Skeletal muscle tissue (tissue), 4 donors: Measurements from ENCODE around the gene EXT2. TPM values are rescaled to one million over a fixed set of nuclear protein-coding genes. Genes with fewer than 3 reads are reported as not detected.
A peak's percentile ranks its signal among the peaks of the same experiment; 100 is the strongest.

Source experiments
- H3K27ac ChIP-seq: one replicate; pipeline ENCODE4 v1.7.0; 2013; ENCODE audit warnings: mild to moderate bottlenecking, low read depth, low read length, inconsistent platforms
- H3K27me3 ChIP-seq, 3 donors: one replicate each; pipeline ENCODE4 v1.7.0; 2013; ENCODE audit warnings: low read length in 3 of 3; ENCODE audit not compliant: control insufficient read depth in 3 of 3, insufficient read depth in 3 of 3
- H3K36me3 ChIP-seq, 3 donors: one replicate each; pipeline ENCODE4 v1.7.0; 2013; ENCODE audit warnings: low read length in 3 of 3; ENCODE audit not compliant: control insufficient read depth in 3 of 3, insufficient read depth in 3 of 3
- H3K4me1 ChIP-seq, 3 donors: one replicate each; pipeline ENCODE4 v1.7.0; 2013; ENCODE audit warnings: low read length in 3 of 3, mild to moderate bottlenecking in 3 of 3; ENCODE audit not compliant: control insufficient read depth in 3 of 3, insufficient read depth in 3 of 3
- H3K4me3 ChIP-seq, 3 donors: one replicate each; pipeline ENCODE4 v1.7.0; 2013; ENCODE audit warnings: low read length in 3 of 3
- H3K9ac ChIP-seq, 3 donors: one replicate each; pipeline ENCODE4 v1.7.0; 2013; ENCODE audit warnings: low read length in 3 of 3, mild to moderate bottlenecking in 3 of 3, moderate library complexity in 2 of 3, low read depth in 1 of 3
- H3K9me3 ChIP-seq, 3 donors: one replicate each; pipeline ENCODE4 v1.7.0; 2013; ENCODE audit warnings: low read length in 3 of 3; ENCODE audit not compliant: control insufficient read depth in 3 of 3
- total RNA-seq: library from RNA; depleted of rRNA; stranded (reverse); fragments of >200 nt; gene quantifications from one replicate; pipeline ENCODE4 v1.2.3, GENCODE V29; 2014
- donor health status: Osteomylitis.

EXT2 gene
- total RNA-seq, 1 donor from 2014 or later = 106 TPM

DNA sequence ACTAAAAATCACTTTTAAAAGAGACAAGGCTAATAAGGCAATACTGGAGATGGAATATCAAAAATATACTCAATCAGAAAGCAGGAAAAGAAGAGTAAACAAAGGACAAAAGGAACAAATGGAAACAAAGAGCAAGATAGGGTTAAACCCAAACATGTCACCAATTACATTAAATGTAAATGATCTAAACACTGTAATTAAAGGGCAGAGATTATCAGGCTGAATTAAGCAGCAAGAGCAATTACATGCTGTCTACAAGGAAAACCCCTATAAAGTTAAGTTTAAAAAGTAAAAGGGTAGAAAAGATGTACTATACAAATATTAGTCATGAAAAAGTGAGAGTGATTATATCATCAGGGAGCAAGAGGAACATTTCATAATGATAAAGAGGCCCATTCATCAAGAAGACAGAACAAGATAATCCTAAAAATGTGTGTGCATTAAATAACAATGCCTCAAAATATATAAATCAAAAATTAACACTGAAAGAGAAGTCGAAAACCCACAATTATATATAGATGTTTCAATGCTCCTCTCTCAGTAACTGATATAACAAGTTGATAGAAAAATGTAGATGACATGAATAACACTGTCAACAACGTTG is 157.6 kb downstream of the EXT2 start:
- H3K27me3 ChIP-seq = no peaks in the 10 kb centered on the region
- peaks cover 0 to 13% (median 0%) of the 10 kb centered on the region in 3 donors for H3K9me3 ChIP-seq
- no peak overlapping the region for H3K4me3 ChIP-seq

DNA sequence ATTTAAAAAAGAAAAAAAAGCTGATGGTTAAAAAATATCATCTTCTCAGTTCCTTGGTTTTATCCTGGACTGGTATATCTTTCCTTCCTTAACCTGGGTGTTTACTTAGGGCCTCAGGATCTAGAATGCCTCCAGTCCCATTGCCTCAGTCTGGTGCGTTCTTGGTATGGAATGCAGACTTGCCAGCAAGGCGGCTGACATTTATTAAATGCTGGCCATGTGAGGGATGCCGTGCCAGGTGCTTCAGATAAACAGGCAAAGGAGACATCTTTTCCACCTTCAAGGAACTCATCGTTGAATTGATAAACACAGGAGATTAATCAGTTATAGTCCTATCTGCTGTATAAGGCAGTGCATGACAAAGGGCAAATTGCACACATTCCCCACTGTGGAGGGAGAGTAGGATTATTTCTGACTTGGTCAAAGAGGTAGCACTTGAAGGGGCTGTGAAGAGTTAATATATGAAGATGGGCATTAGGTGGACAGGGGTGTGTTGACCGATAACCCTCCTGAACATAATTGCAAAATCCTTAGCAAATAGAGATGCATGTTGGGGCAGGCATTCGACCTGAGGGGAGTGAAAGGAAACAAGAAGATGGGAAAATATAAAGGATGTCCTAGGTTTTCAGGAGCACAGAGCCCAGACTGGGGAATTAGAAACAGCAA is 160.1 kb downstream of the EXT2 start:
- H3K36me3 ChIP-seq = no peaks in the 10 kb centered on the region
- H3K27me3 ChIP-seq = no peaks in the 10 kb centered on the region
- H3K4me1 ChIP-seq = peaks cover 10 to 23% (median 18%) of the 10 kb centered on the region in 3 donors
- no peak overlapping the region for H3K27ac ChIP-seq
- no peak overlapping the region for H3K9ac ChIP-seq
- peaks cover 0 to 13% (median 0%) of the 10 kb centered on the region in 3 donors for H3K9me3 ChIP-seq
- no peak overlapping the region for H3K4me3 ChIP-seq

More for the DNA sequence above, 157.6 kb downstream of the EXT2 start:
- H3K4me1 ChIP-seq = peaks cover 5 to 6% (median 6%) of the 10 kb centered on the region in 3 donors
- no peak overlapping the region for H3K27ac ChIP-seq
- H3K36me3 ChIP-seq = peaks cover 0 to 2% (median 0%) of the 10 kb centered on the region in 3 donors
- no peak overlapping the region for H3K9ac ChIP-seq

GRCh38 chr11:44256673-44257291 is 161.3 kb downstream of the EXT2 start:
- Histone ChIP-seq H3K36me3 (no peaks in the 10 kb centered on the region), H3K4me1 (peaks cover 10 to 30% (median 18%) of the 10 kb centered on the region in 3 donors), H3K9me3 (peaks cover 0 to 12% (median 0%) of the 10 kb centered on the region in 3 donors), H3K27ac (no peak overlapping the region), H3K27me3 (no peaks in the 10 kb centered on the region), H3K4me3 (no peak overlapping the region), H3K9ac (no peak overlapping the region)

DNA sequence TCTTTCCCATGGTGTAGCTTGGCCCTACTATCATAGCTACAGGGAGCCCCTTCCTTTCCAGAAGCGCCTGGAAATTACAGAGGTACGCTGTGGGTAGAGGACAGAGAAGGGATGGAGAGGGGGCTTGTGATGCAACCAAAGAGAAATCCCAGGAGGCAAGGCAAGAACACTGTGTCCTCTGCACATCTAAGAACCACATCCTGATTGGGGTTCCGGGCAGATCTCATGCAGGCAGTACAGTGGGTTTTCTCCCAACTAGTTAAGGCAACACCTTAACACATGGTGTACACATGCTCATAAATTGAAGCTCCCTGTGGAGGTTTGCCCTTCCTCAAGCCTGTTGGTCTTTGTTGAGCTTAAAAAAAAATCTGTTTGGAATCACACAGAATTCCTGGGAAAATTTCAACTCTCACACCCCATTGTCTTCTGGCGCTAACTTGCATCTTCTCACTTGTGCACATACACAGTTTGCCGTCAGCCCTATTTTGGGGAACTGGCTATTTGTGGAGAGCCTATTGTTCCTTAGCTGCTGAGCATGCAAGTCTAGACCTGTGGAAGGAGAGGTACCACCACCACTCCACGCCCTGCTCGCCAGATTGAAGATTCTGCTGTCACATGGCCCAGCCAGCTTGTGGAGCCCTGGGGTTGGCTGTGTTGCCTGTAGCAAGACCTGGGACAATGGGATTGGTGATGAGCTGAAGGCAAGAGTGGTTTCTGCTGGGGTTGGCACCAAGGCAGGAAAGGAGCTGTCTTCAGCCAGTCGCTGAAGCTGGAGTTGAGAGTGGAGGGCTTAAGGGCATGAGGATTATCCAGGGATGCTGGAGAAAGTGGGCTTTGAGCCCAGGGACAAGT is 162.1 kb downstream of the EXT2 start:
- Histone ChIP-seq H3K4me3 (no peak overlapping the region), H3K27ac (no peak overlapping the region), H3K27me3 (no peaks in the 10 kb centered on the region), H3K9ac (no peak overlapping the region), H3K36me3 (no peaks in the 10 kb centered on the region), H3K4me1 (peaks cover 10 to 30% (median 18%) of the 10 kb centered on the region in 3 donors), H3K9me3 (peaks cover 0 to 5% (median 0%) of the 10 kb centered on the region in 3 donors)

- H3K4me1 ChIP-seq = peaks cover 10 to 30% (median 18%) of the 10 kb centered on the region in 3 donors
Measured at GRCh38 chr11:44258190-44258489, 162.7 kb downstream of the EXT2 start.

GRCh38 chr11:44258839-44259420 is 163.5 kb downstream of the EXT2 start:
- Histone ChIP-seq H3K4me3 (peak overlapping the region in 1 of 3 donors; percentile 29), H3K4me1 (peaks cover 10 to 30% (median 18%) of the 10 kb centered on the region in 3 donors), H3K9me3 (no peaks in the 10 kb centered on the region), H3K27ac (no peak overlapping the region), H3K27me3 (no peaks in the 10 kb centered on the region), H3K9ac (no peak overlapping the region), H3K36me3 (no peaks in the 10 kb centered on the region)

More at GRCh38 chr11:44258190-44258489, 162.7 kb downstream of the EXT2 start:
- H3K9ac ChIP-seq = no peak overlapping the region
- H3K36me3 ChIP-seq = no peaks in the 10 kb centered on the region
- no peak overlapping the region for H3K4me3 ChIP-seq
- H3K9me3 ChIP-seq = no peaks in the 10 kb centered on the region
- no peak overlapping the region for H3K27ac ChIP-seq
- H3K27me3 ChIP-seq = no peaks in the 10 kb centered on the region

DNA sequence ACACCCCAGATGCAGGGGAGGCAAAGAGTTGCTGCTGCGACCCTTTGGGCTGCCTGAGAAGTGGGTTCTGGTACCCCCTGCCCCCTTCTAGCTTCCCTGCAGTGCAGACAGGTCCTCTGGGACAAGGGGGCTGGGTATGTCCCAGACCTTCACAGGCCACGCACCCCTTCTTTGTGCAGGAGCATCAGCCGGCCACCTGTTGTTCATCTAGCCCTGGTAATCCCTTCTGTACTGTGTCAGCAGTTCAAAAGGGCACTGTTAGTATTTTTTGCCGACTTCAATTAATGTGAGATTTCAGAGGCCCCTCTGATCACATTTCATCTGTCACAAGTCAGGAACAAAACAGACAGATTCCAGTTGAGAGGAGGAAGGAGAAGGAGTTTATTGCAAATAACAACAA is 164.6 kb downstream of the EXT2 start:
- Histone ChIP-seq H3K27me3 (no peaks in the 10 kb centered on the region), H3K4me1 (peaks cover 10 to 30% (median 18%) of the 10 kb centered on the region in 3 donors), H3K9ac (no peak overlapping the region), H3K36me3 (no peaks in the 10 kb centered on the region), H3K9me3 (no peaks in the 10 kb centered on the region), H3K4me3 (peak overlapping the region in 1 of 3 donors; percentile 22), H3K27ac (no peak overlapping the region)

GRCh38 chr11:44261800-44262591 is 166.5 kb downstream of the EXT2 start:
- Histone ChIP-seq H3K36me3 (no peaks in the 10 kb centered on the region), H3K4me3 (no peak overlapping the region), H3K27me3 (no peaks in the 10 kb centered on the region), H3K9me3 (no peaks in the 10 kb centered on the region), H3K4me1 (peaks cover 10 to 30% (median 18%) of the 10 kb centered on the region in 3 donors), H3K27ac (no peak overlapping the region), H3K9ac (no peak overlapping the region)
